NCI-H510A treated with DMSO at 0.1 percent for 48 hours (cell line): Measurements from ENCODE around the gene BDKRB2.

ENCODE experiments used
- DNase-seq: peaks from one replicate; lab custom pipeline; 2025; lab: John Stamatoyannopoulos, UW

Gene BDKRB2

GRCh38 chr14:96198430-96199130 is 6.1 kb upstream of the BDKRB2 start:
- DNase-seq, result no peak

- no peak for DNase-seq
Measured at GRCh38 chr14:96201157-96201556, 3.5 kb upstream of the BDKRB2 start.

- DNase-seq, result no peak
Measured at GRCh38 chr14:96201965-96202364, 2.7 kb upstream of the BDKRB2 start.

- DNase-seq, result no peak
Measured at GRCh38 chr14:96202441-96203094, 2.1 kb upstream of the BDKRB2 start.

GRCh38 chr14:96203116-96203515 is 1.5 kb upstream of the BDKRB2 start:
- DNase-seq, result no peak

- DNase-seq, result no peak
Measured at GRCh38 chr14:96203635-96204034, 1.0 kb upstream of the BDKRB2 start.

- peak; percentile 17 for DNase-seq
Measured at GRCh38 chr14:96205059-96205977, 679 bp downstream of the BDKRB2 start.

- DNase-seq, result no peak
Measured at GRCh38 chr14:96205978-96206360, 1.3 kb downstream of the BDKRB2 start.

- DNase-seq, result no peak
Measured at GRCh38 chr14:96206461-96206860, 1.8 kb downstream of the BDKRB2 start.

GRCh38 chr14:96207686-96208085 is 3.0 kb downstream of the BDKRB2 start:
- no peak for DNase-seq

GRCh38 chr14:96208739-96209138 is 4.1 kb downstream of the BDKRB2 start:
- no peak for DNase-seq

GRCh38 chr14:96212140-96212539 is 7.5 kb downstream of the BDKRB2 start:
- DNase-seq, result no peak

- DNase-seq, result no peak
Measured at GRCh38 chr14:96212896-96213295, 8.3 kb downstream of the BDKRB2 start.

GRCh38 chr14:96213871-96214465 is 9.3 kb downstream of the BDKRB2 start:
- no peak for DNase-seq

- no peak for DNase-seq
Measured at GRCh38 chr14:96214793-96215192, 10.2 kb downstream of the BDKRB2 start.

GRCh38 chr14:96215452-96216244 is 11.0 kb downstream of the BDKRB2 start:
- no peak for DNase-seq

- DNase-seq, result no peak
Measured at GRCh38 chr14:96216627-96217026, 12.0 kb downstream of the BDKRB2 start.

GRCh38 chr14:96217376-96217913 is 12.8 kb downstream of the BDKRB2 start:
- DNase-seq, result no peak

GRCh38 chr14:96221109-96221650 is 16.5 kb downstream of the BDKRB2 start:
- no peak for DNase-seq

- peak; percentile 44 for DNase-seq
Measured at GRCh38 chr14:96221841-96222240, 17.2 kb downstream of the BDKRB2 start.
